ENCODE data around the gene MCAT. TPM values are rescaled to one million over a fixed set of nuclear protein-coding genes. Genes with fewer than 3 reads are reported as not detected.
"Not testable (repeated sequence)": the region's sequence is repeated elsewhere in the genome, so short reads cannot be mapped to it uniquely, and the experiment has no call there.

MCAT gene
- polyA plus RNA-seq, 1 donor: 15.6 TPM

GRCh38 chr22:43109511-43109910 lies 33.7 kb downstream of the MCAT start:
- 30% methylated on average over 2 of the region's 5 CpGs for WGBS (ENCODE audit: insufficient coverage, low lambda C conversion rate)
- Histone ChIP-seq H3K36me3 (ENCODE audit: control insufficient read depth, insufficient read depth, low read length) (no peaks in the 10 kb centered on the region), H3K4me1 (ENCODE audit: control insufficient read depth, insufficient read depth, low read length) (peaks cover 8% of the 10 kb centered on the region), H3K27ac (ENCODE audit: low read length) (no peak overlapping the region), H3K27me3 (ENCODE audit: control insufficient read depth, insufficient read depth, low read length) (peaks cover 82% of the 10 kb centered on the region), H3K9me3 (ENCODE audit: control insufficient read depth, low read depth, low read length) (peaks cover 7% of the 10 kb centered on the region), H3K4me3 (ENCODE audit: low read length) (no peak overlapping the region)
- no peak for DNase-seq

GRCh38 chr22:43106302-43106701 lies 36.9 kb downstream of the MCAT start:
- H3K4me1 ChIP-seq (ENCODE audit: control insufficient read depth, insufficient read depth, low read length): peaks cover 8% of the 10 kb centered on the region
- peaks cover 6% of the 10 kb centered on the region for H3K9me3 ChIP-seq (ENCODE audit: control insufficient read depth, low read depth, low read length)
- 88% methylated on average over 3 of the region's 8 CpGs for WGBS (ENCODE audit: insufficient coverage, low lambda C conversion rate)

GRCh38 chr22:43104950-43105349 lies 38.2 kb downstream of the MCAT start:
- H3K4me3 ChIP-seq (ENCODE audit: low read length); H3K36me3 ChIP-seq (ENCODE audit: control insufficient read depth, insufficient read depth, low read length); H3K4me1 ChIP-seq (ENCODE audit: control insufficient read depth, insufficient read depth, low read length); DNase-seq; H3K9me3 ChIP-seq (ENCODE audit: control insufficient read depth, low read depth, low read length); H3K27ac ChIP-seq (ENCODE audit: low read length): not testable (repeated sequence)
- H3K27me3 ChIP-seq (ENCODE audit: control insufficient read depth, insufficient read depth, low read length): peaks cover 43% of the 10 kb centered on the region
- no CpG with 5 or more reads among the region's 3 CpGs for WGBS (ENCODE audit: insufficient coverage, low lambda C conversion rate)

More at GRCh38 chr22:43106302-43106701, 36.9 kb downstream of the MCAT start:
- no peak overlapping the region for H3K27ac ChIP-seq (ENCODE audit: low read length)
- H3K27me3 ChIP-seq (ENCODE audit: control insufficient read depth, insufficient read depth, low read length): peaks cover 52% of the 10 kb centered on the region
- H3K4me3 ChIP-seq (ENCODE audit: low read length): no peak overlapping the region
- no peak for DNase-seq
- H3K36me3 ChIP-seq (ENCODE audit: control insufficient read depth, insufficient read depth, low read length): no peaks in the 10 kb centered on the region

- no CpG with 5 or more reads among the region's 15 CpGs for WGBS (ENCODE audit: insufficient coverage, low lambda C conversion rate)
- not testable (repeated sequence) for H3K4me3 ChIP-seq (ENCODE audit: low read length); H3K4me1 ChIP-seq (ENCODE audit: control insufficient read depth, insufficient read depth, low read length); H3K27ac ChIP-seq (ENCODE audit: low read length); H3K9me3 ChIP-seq (ENCODE audit: control insufficient read depth, low read depth, low read length); H3K36me3 ChIP-seq (ENCODE audit: control insufficient read depth, insufficient read depth, low read length)
- H3K27me3 ChIP-seq (ENCODE audit: control insufficient read depth, insufficient read depth, low read length): peaks cover 36% of the 10 kb centered on the region
- DNase-seq: peak; percentile 91 to 94
Measured at GRCh38 chr22:43104056-43104625, 39.1 kb downstream of the MCAT start.

- H3K36me3 ChIP-seq (ENCODE audit: control insufficient read depth, insufficient read depth, low read length): no peaks in the 10 kb centered on the region
- H3K27ac ChIP-seq (ENCODE audit: low read length): no peak overlapping the region
- H3K4me3 ChIP-seq (ENCODE audit: low read length): no peak overlapping the region
- H3K27me3 ChIP-seq (ENCODE audit: control insufficient read depth, insufficient read depth, low read length): peaks cover 16% of the 10 kb centered on the region
- peaks cover 10% of the 10 kb centered on the region for H3K9me3 ChIP-seq (ENCODE audit: control insufficient read depth, low read depth, low read length)
- peaks cover 3% of the 10 kb centered on the region for H3K4me1 ChIP-seq (ENCODE audit: control insufficient read depth, insufficient read depth, low read length)
- WGBS (ENCODE audit: insufficient coverage, low lambda C conversion rate): no CpG with 5 or more reads among the region's 7 CpGs
- DNase-seq: no peak
Measured at GRCh38 chr22:43101306-43101705, 41.9 kb downstream of the MCAT start.

GRCh38 chr22:43100225-43100624 lies 43.0 kb downstream of the MCAT start:
- no peak overlapping the region for H3K27ac ChIP-seq (ENCODE audit: low read length)
- no peak overlapping the region for H3K4me3 ChIP-seq (ENCODE audit: low read length)
- DNase-seq: no peak
- 20% methylated on average over 1 of the region's 5 CpGs for WGBS (ENCODE audit: insufficient coverage, low lambda C conversion rate)
- H3K27me3 ChIP-seq (ENCODE audit: control insufficient read depth, insufficient read depth, low read length): peaks cover 10% of the 10 kb centered on the region
- no peaks in the 10 kb centered on the region for H3K36me3 ChIP-seq (ENCODE audit: control insufficient read depth, insufficient read depth, low read length)
- H3K9me3 ChIP-seq (ENCODE audit: control insufficient read depth, low read depth, low read length): peaks cover 15% of the 10 kb centered on the region
- peaks cover 3% of the 10 kb centered on the region for H3K4me1 ChIP-seq (ENCODE audit: control insufficient read depth, insufficient read depth, low read length)

GRCh38 chr22:43099095-43099494 lies 44.1 kb downstream of the MCAT start:
- WGBS (ENCODE audit: insufficient coverage, low lambda C conversion rate): no CpG with 5 or more reads among the region's 4 CpGs
- peaks cover 7% of the 10 kb centered on the region for H3K27me3 ChIP-seq (ENCODE audit: control insufficient read depth, insufficient read depth, low read length)
- peaks cover 15% of the 10 kb centered on the region for H3K9me3 ChIP-seq (ENCODE audit: control insufficient read depth, low read depth, low read length)
- no peak for DNase-seq
- H3K4me1 ChIP-seq (ENCODE audit: control insufficient read depth, insufficient read depth, low read length): no peaks in the 10 kb centered on the region
- no peak overlapping the region for H3K4me3 ChIP-seq (ENCODE audit: low read length)
- H3K27ac ChIP-seq (ENCODE audit: low read length): no peak overlapping the region
- H3K36me3 ChIP-seq (ENCODE audit: control insufficient read depth, insufficient read depth, low read length): no peaks in the 10 kb centered on the region

GRCh38 chr22:43098356-43098755 lies 44.8 kb downstream of the MCAT start:
- Histone ChIP-seq H3K27ac (ENCODE audit: low read length) (no peak overlapping the region), H3K4me1 (ENCODE audit: control insufficient read depth, insufficient read depth, low read length) (no peaks in the 10 kb centered on the region), H3K27me3 (ENCODE audit: control insufficient read depth, insufficient read depth, low read length) (peaks cover 7% of the 10 kb centered on the region), H3K9me3 (ENCODE audit: control insufficient read depth, low read depth, low read length) (peaks cover 15% of the 10 kb centered on the region), H3K36me3 (ENCODE audit: control insufficient read depth, insufficient read depth, low read length) (no peaks in the 10 kb centered on the region), H3K4me3 (ENCODE audit: low read length) (no peak overlapping the region)
- WGBS (ENCODE audit: insufficient coverage, low lambda C conversion rate): no CpG with 5 or more reads among the region's 4 CpGs
- no peak for DNase-seq

GRCh38 chr22:43096420-43096819 lies 46.8 kb downstream of the MCAT start:
- Histone ChIP-seq H3K4me3 (ENCODE audit: low read length) (no peak overlapping the region), H3K36me3 (ENCODE audit: control insufficient read depth, insufficient read depth, low read length) (no peaks in the 10 kb centered on the region), H3K27ac (ENCODE audit: low read length) (no peak overlapping the region), H3K9me3 (ENCODE audit: control insufficient read depth, low read depth, low read length) (peaks cover 15% of the 10 kb centered on the region), H3K27me3 (ENCODE audit: control insufficient read depth, insufficient read depth, low read length) (peaks cover 7% of the 10 kb centered on the region), H3K4me1 (ENCODE audit: control insufficient read depth, insufficient read depth, low read length) (no peaks in the 10 kb centered on the region)
- no peak for DNase-seq
- WGBS (ENCODE audit: insufficient coverage, low lambda C conversion rate): no CpG with 5 or more reads among the region's 8 CpGs

GRCh38 chr22:43094551-43094950 lies 48.6 kb downstream of the MCAT start:
- Histone ChIP-seq H3K4me1 (ENCODE audit: control insufficient read depth, insufficient read depth, low read length) (no peaks in the 10 kb centered on the region), H3K27me3 (ENCODE audit: control insufficient read depth, insufficient read depth, low read length) (peaks cover 2% of the 10 kb centered on the region), H3K36me3 (ENCODE audit: control insufficient read depth, insufficient read depth, low read length) (no peaks in the 10 kb centered on the region), H3K4me3 (ENCODE audit: low read length) (no peak overlapping the region), H3K9me3 (ENCODE audit: control insufficient read depth, low read depth, low read length) (peaks cover 15% of the 10 kb centered on the region), H3K27ac (ENCODE audit: low read length) (no peak overlapping the region)
- DNase-seq: no peak
- no CpG with 5 or more reads among the region's 4 CpGs for WGBS (ENCODE audit: insufficient coverage, low lambda C conversion rate)

- peaks cover 1% of the 10 kb centered on the region for H3K27me3 ChIP-seq (ENCODE audit: control insufficient read depth, insufficient read depth, low read length)
- H3K27ac ChIP-seq (ENCODE audit: low read length): no peak overlapping the region
- no peaks in the 10 kb centered on the region for H3K4me1 ChIP-seq (ENCODE audit: control insufficient read depth, insufficient read depth, low read length)
- no peak overlapping the region for H3K4me3 ChIP-seq (ENCODE audit: low read length)
- H3K9me3 ChIP-seq (ENCODE audit: control insufficient read depth, low read depth, low read length): peaks cover 15% of the 10 kb centered on the region
- no peaks in the 10 kb centered on the region for H3K36me3 ChIP-seq (ENCODE audit: control insufficient read depth, insufficient read depth, low read length)
- no CpG with 5 or more reads among the region's 7 CpGs for WGBS (ENCODE audit: insufficient coverage, low lambda C conversion rate)
- DNase-seq: peak in 1 of 2 donors; percentile 27
Measured at GRCh38 chr22:43094085-43094484, 49.1 kb downstream of the MCAT start.

All from large intestine (tissue), 3 donors.